ENCODE data around the gene SETD4.

- TF ChIP-seq POLR2A (IDR thresholded peaks at IDR 0.05; ENCODE audit: low read depth, low read length) (no peak), EZH2 (IDR thresholded peaks at IDR 0.05; ENCODE audit: borderline replicate concordance, low read depth, low read length, severe bottlenecking) (no peak), POLR2AphosphoS5 (IDR thresholded peaks at IDR 0.05; ENCODE audit: insufficient read depth, low read depth, low read length) (no peak), MAX (IDR thresholded peaks at IDR 0.05; ENCODE audit: insufficient read depth, insufficient read length) (no peak), JUN (IDR thresholded peaks at IDR 0.05; ENCODE audit: borderline replicate concordance, insufficient read depth, insufficient read length, low read depth) (no peak), FOS (IDR thresholded peaks at IDR 0.05; ENCODE audit: borderline replicate concordance, insufficient read depth, low read length) (no peak), GATA2 (IDR thresholded peaks at IDR 0.05; ENCODE audit: insufficient read depth, insufficient read length, low read depth, low read length) (no peak)
- TF ChIP-seq, protein P1, sequence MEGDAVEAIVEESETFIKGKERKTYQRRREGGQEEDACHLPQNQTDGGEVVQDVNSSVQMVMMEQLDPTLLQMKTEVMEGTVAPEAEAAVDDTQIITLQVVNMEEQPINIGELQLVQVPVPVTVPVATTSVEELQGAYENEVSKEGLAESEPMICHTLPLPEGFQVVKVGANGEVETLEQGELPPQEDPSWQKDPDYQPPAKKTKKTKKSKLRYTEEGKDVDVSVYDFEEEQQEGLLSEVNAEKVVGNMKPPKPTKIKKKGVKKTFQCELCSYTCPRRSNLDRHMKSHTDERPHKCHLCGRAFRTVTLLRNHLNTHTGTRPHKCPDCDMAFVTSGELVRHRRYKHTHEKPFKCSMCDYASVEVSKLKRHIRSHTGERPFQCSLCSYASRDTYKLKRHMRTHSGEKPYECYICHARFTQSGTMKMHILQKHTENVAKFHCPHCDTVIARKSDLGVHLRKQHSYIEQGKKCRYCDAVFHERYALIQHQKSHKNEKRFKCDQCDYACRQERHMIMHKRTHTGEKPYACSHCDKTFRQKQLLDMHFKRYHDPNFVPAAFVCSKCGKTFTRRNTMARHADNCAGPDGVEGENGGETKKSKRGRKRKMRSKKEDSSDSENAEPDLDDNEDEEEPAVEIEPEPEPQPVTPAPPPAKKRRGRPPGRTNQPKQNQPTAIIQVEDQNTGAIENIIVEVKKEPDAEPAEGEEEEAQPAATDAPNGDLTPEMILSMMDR (IDR thresholded peaks at IDR 0.05; ENCODE audit: extremely low read depth in 1 of 2, insufficient read depth in 1 of 2, low read depth in 1 of 2, low read length in 2 of 2): no peak
These were observed 14.8 kb upstream of the SETD4 start for GRCh38 chr21:36075171-36075570.

Measured in endothelial cell of umbilical vein (primary cell).